H7 (cell line): ENCODE results near the gene TUBGCP4. TPM values are rescaled to one million over a fixed set of nuclear protein-coding genes. Genes with fewer than 3 reads are reported as not detected.

Experiments used
- total RNA-seq: library from RNA; depleted of rRNA; stranded (reverse); fragments of >200 nt; shearing (Covaris generic); gene quantifications from 2 replicates; pipeline ENCODE4 v1.2.3, GENCODE V29; 2014; rRNA removed

TUBGCP4 gene
- total RNA-seq, 1 experiment from 2014 or later, result 15.5 TPM

Other genes with a start within 250 kb of the TUBGCP4 start
- 1.8 and 4.8 TPM in 2 replicates for gene TMEM62, start 237.5 kb upstream of the TUBGCP4 start, total RNA-seq
- 49.7 and 51.3 TPM in 2 replicates for gene CCNDBP1, start 185.7 kb upstream of the TUBGCP4 start, total RNA-seq
- not detected in 2 replicates for gene EPB42, start 150.1 kb upstream of the TUBGCP4 start, total RNA-seq
- not detected in 2 replicates for gene TGM5, start 104.2 kb upstream of the TUBGCP4 start, total RNA-seq
- not detected in 2 replicates for gene TGM7, start 68.8 kb upstream of the TUBGCP4 start, total RNA-seq
- 5.8 and 10.3 TPM in 2 replicates for gene LCMT2, start 40.5 kb upstream of the TUBGCP4 start, total RNA-seq
- gene ZSCAN29, start 58 bp upstream of the TUBGCP4 start, total RNA-seq, result 34.5 and 38.0 TPM in 2 replicates
- gene TP53BP1, start 122.1 kb downstream of the TUBGCP4 start, total RNA-seq, result 36.6 and 43.5 TPM in 2 replicates
- 0.67 and 1.8 TPM in 2 replicates for gene MAP1A, start 146.5 kb downstream of the TUBGCP4 start, total RNA-seq
- gene PPIP5K1, start 219.1 kb downstream of the TUBGCP4 start, total RNA-seq, result 10.5 and 11.7 TPM in 2 replicates
- 18.4 and 24.2 TPM in 2 replicates for gene CKMT1B, start 222.9 kb downstream of the TUBGCP4 start, total RNA-seq
- 0.03 and 0.55 TPM in 2 replicates for gene STRC, start 247.7 kb downstream of the TUBGCP4 start, total RNA-seq